Activated CD8-positive, alpha-beta T cell treated with anti-CD3 and anti-CD28 coated beads for 36 hours (primary cell): Measurements from ENCODE around the gene DNAH3. TPM values are rescaled to one million over a fixed set of nuclear protein-coding genes. Genes with fewer than 3 reads are reported as not detected.
"Not testable (repeated sequence)": the region's sequence is repeated elsewhere in the genome, so short reads cannot be mapped to it uniquely, and the experiment has no call there.

Experiments
- ATAC-seq: fragments of 200-7000 bp; cut with Tn5 transposase; one replicate; pipeline ENCODE4 v1.10.0; 2021; ENCODE audit warnings: mild to moderate bottlenecking, moderate library complexity
- CTCF ChIA-PET: fragments of 350-600 bp; sonication (Branson Sonifier 250); formaldehyde crosslinking; loops from one replicate; lab custom pipeline; 2021; ENCODE audit warnings: antibody characterized with exemption; lab: Charles Lee
- POLR2A ChIA-PET: fragments of 350-600 bp; sonication (Branson Sonifier 250); formaldehyde crosslinking; loops from one replicate; lab custom pipeline; 2021; ENCODE audit warnings: antibody characterized with exemption; lab: Charles Lee
- DNase-seq: peaks from one replicate; pipeline ENCODE4 v3.0.0-alpha.2; 2020
- H3K27ac Mint-ChIP-seq: one replicate; pipeline ENCODE4 v1.8.0; 2021; ENCODE audit warnings: mild to moderate bottlenecking, mixed read lengths
- H3K27me3 Mint-ChIP-seq: one replicate; pipeline ENCODE4 v1.8.0; 2021; ENCODE audit warnings: mixed read lengths
- H3K36me3 Mint-ChIP-seq: one replicate; pipeline ENCODE4 v1.8.0; 2021; ENCODE audit warnings: low read depth, mixed read lengths
- H3K4me1 Mint-ChIP-seq: one replicate; pipeline ENCODE4 v1.8.0; 2021; ENCODE audit warnings: low read depth, mixed read lengths
- H3K4me3 Mint-ChIP-seq: one replicate; pipeline ENCODE4 v1.8.0; 2021; ENCODE audit warnings: mild to moderate bottlenecking, moderate library complexity, mixed read lengths
- H3K9me3 Mint-ChIP-seq: one replicate; pipeline ENCODE4 v1.8.0; 2021; ENCODE audit warnings: mixed read lengths
- intact Hi-C: fragments of 100-400 bp; cut with micrococcal nuclease; formaldehyde crosslinking; loops from one replicate; pipeline ENCODE4 v1.10.0; 2022
- total RNA-seq, 2 experiments: library from RNA; stranded (reverse); gene quantifications; one replicate each; pipeline ENCODE4 v1.2.3, GENCODE V29; 2021
- TF ChIP-seq, protein P1 (sequence below): fragments of 200-600 bp; IDR thresholded peaks from one replicate; pipeline ENCODE4 v1.8.0; 2022; ENCODE audit warnings: antibody characterized with exemption, mild to moderate bottlenecking

Gene DNAH3
- total RNA-seq, 2 experiments from 2014 or later: 0.02 TPM; not detected in 1

DNA sequence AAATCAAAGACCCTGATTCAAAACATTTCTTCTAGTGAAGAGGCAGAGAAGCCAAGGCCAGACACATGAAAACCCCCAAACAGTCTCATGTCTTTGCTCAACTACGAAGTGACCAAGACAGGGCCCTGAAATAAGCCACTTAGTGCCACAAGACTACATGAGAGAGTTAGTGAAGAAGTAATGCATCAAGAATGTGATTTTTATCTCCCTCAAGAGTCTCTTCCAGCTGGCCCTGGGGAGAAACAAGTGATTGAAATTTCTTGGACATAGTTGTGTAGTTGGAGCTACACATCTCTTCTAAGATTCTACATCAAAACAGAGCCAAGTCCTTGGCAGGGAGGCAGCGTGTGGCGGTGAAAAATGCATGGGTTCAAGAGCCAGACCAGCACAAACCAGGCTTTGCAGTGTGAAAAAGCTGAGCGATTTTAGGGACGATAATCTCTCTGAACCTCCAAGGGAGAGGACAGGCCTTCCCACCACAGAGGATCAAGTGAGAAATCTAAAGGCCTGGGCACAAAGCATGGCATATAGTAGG, 219.5 kb downstream of the DNAH3 start:
- Mint-ChIP-seq H3K4me3 (no peak overlapping the region), H3K27ac (no peak overlapping the region), H3K27me3 (no peaks in the 10 kb centered on the region), H3K9me3 (no peaks in the 10 kb centered on the region), H3K4me1 (no peaks in the 10 kb centered on the region), H3K36me3 (peaks cover 2% of the 10 kb centered on the region)
- intact Hi-C loops: no loop called here
- TF ChIP-seq, protein P1, sequence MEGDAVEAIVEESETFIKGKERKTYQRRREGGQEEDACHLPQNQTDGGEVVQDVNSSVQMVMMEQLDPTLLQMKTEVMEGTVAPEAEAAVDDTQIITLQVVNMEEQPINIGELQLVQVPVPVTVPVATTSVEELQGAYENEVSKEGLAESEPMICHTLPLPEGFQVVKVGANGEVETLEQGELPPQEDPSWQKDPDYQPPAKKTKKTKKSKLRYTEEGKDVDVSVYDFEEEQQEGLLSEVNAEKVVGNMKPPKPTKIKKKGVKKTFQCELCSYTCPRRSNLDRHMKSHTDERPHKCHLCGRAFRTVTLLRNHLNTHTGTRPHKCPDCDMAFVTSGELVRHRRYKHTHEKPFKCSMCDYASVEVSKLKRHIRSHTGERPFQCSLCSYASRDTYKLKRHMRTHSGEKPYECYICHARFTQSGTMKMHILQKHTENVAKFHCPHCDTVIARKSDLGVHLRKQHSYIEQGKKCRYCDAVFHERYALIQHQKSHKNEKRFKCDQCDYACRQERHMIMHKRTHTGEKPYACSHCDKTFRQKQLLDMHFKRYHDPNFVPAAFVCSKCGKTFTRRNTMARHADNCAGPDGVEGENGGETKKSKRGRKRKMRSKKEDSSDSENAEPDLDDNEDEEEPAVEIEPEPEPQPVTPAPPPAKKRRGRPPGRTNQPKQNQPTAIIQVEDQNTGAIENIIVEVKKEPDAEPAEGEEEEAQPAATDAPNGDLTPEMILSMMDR: no peak
- ATAC-seq: no peak
- POLR2A ChIA-PET: no interaction called here
- DNase-seq: no peak
- CTCF ChIA-PET: interaction anchor here (1.1 kb wide), 1 partner anchor 11 kb away, joined by 3 read pairs; no protein-coding TSS in a partner anchor

DNA sequence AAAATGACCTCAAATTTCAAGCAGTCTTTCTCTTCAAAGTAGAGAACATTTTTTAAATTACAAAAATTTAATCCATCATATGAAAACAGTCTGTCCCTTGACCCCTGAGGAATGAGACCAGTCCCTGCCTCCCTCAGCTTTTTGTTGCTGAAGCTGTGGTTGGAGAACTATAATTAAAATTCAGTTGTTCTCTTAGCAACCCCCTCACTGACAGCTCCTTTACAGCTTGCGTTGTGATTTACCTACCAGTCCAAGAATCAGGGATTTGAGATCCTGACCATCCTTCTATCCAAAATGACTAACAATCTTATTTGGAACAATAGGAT, 220.3 kb downstream of the DNAH3 start:
- Mint-ChIP-seq H3K27me3 (no peaks in the 10 kb centered on the region), H3K9me3 (no peaks in the 10 kb centered on the region), H3K4me3 (no peak overlapping the region), H3K36me3 (peaks cover 9% of the 10 kb centered on the region), H3K27ac (no peak overlapping the region), H3K4me1 (no peaks in the 10 kb centered on the region)
- ATAC-seq (no peak), DNase-seq (no peak)
- TF ChIP-seq, protein P1: no peak
- intact Hi-C loops: no loop called here
- ChIA-PET CTCF (interaction anchor here (1.1 kb wide), 1 partner anchor 12 kb away, joined by 3 read pairs; no protein-coding TSS in a partner anchor), POLR2A (interaction anchor here (0.7 kb wide), 1 partner anchor 24 kb away, joined by 3 read pairs; no protein-coding TSS in a partner anchor)

DNA sequence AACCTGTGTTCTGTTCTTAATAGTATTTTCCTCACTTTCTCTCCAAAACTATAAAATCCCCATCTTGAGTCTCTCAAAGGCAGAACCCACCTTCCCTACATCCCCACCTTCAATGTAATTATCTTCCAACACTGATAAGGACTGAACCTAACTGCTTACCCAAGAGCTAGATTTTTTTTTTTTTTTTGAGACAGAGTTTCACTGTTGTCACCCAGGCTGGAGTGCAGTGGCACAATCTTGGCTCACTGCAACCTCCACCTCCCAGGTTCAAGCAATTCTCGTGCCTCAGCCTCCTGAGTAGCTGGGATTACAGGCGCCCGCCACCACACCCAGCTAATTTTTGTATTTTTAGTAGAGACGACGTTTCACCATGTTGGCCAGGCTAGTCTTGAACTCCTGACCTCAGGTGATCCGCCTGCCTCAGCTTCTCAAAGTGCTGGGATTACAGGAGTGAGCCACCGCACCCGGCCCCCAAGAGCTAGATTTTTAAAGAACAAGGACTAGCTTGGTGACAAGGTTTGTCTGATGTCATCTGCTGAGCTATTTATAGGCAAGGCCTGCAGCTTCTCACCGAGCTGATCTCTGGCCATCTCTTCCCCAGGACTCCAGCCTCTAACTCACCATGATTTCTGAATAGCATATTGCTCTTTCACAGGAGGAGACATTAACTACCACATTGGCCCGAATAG, 220.8 kb downstream of the DNAH3 start:
- ChIA-PET POLR2A (interaction anchor here (0.7 to 1.4 kb wide), 2 partner anchors 24 to 65 kb away, joined by 3 read pairs; no protein-coding TSS in a partner anchor), CTCF (interaction anchor here (1.0 to 1.1 kb wide), 2 partner anchors 13 to 79 kb away, joined by 3 read pairs; no protein-coding TSS in a partner anchor)
- H3K27ac Mint-ChIP-seq, H3K36me3 Mint-ChIP-seq, H3K4me3 Mint-ChIP-seq, DNase-seq, H3K9me3 Mint-ChIP-seq, intact Hi-C loops, H3K4me1 Mint-ChIP-seq, H3K27me3 Mint-ChIP-seq, ATAC-seq: not testable (repeated sequence)

DNA sequence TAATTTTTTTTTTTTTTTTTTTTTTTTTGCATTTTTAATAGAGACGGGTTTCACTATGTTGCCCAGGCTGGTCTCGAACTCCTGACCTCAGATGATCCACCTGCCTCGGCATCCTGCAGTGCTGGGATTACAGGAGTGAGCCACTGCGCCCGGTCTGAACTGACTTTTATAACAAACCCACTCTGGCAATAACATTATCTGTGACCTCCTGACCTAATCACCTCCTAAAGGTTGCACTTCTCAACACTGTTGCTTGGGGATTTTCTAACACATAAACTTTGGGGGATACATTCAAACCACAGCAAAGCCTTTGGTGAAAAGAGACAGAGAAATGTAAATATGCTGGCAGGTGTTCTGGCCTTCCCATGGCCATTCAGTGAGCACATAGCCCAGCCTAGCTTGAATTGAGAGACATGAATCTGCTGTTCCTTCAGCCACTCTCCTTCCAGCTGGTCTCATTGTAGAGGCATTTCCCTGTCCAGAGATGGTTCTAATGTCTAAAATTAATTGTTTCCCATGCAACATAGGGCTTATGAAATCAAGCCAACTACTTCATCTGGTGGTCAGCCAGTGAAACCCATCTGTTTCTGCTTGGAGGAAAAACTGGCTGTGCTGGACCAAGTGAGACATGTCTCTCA, 221.8 kb downstream of the DNAH3 start:
- no peaks in the 10 kb centered on the region for H3K27me3 Mint-ChIP-seq
- H3K9me3 Mint-ChIP-seq: no peaks in the 10 kb centered on the region
- no peak for DNase-seq
- H3K4me3 Mint-ChIP-seq: no peak overlapping the region
- intact Hi-C loops: no loop called here
- ChIA-PET CTCF (interaction anchor here (1.0 kb wide), 1 partner anchor 78 kb away, joined by 3 read pairs; no protein-coding TSS in a partner anchor), POLR2A (interaction anchor here (0.9 to 1.4 kb wide), 2 partner anchors 14 to 64 kb away, joined by 3 to 4 read pairs; no protein-coding TSS in a partner anchor)
- no peak for ATAC-seq
- H3K4me1 Mint-ChIP-seq: no peaks in the 10 kb centered on the region
- H3K36me3 Mint-ChIP-seq: peaks cover 9% of the 10 kb centered on the region
- TF ChIP-seq, protein P1: no peak
- no peak overlapping the region for H3K27ac Mint-ChIP-seq

DNA sequence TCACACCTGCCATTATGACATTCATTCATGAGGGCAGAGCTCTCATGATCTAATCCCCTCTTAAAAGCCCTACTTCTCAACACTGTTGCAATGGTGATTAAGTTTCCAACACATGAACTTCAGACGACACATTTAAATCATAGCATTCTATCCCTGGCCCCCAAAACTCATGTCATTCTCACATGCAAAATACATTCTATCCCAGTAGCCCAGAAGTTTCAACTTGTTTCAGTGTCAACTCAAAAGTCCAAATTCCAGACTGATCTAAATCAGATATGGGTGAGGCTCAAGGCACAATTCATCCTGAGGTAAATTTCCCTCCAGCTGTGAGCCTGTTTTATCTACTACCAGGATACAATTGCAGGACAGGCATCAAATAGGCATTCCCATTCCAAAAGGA, 224.9 kb downstream of the DNAH3 start:
- Mint-ChIP-seq H3K4me1 (no peaks in the 10 kb centered on the region), H3K36me3 (peaks cover 12% of the 10 kb centered on the region)

More for the DNA sequence above, 224.9 kb downstream of the DNAH3 start:
- intact Hi-C loops: no loop called here
- Mint-ChIP-seq H3K27me3 (no peaks in the 10 kb centered on the region), H3K9me3 (no peaks in the 10 kb centered on the region), H3K4me3 (no peak overlapping the region), H3K27ac (no peak overlapping the region)
- ATAC-seq: no peak
- POLR2A ChIA-PET: no interaction called here
- TF ChIP-seq, protein P1: no peak
- CTCF ChIA-PET: no interaction called here
- no peak for DNase-seq
